ENCODE measurements around the gene FAF2.
A peak's percentile ranks its signal among the peaks of the same experiment; 100 is the strongest.

FAF2 gene

GRCh38 chr5:176463113-176463764, 15.1 kb downstream of the FAF2 start:
- Histone ChIP-seq H3K27ac (ENCODE audit: low read depth, low read length) (no peak overlapping the region), H2AK5ac (ENCODE audit: low read length) (no peak overlapping the region), H3K27me3 (ENCODE audit: insufficient read depth, low read length, poor library complexity) (no peaks in the 10 kb centered on the region), H2BK15ac (replicated peaks; ENCODE audit: low read depth) (no peak overlapping the region), H3K4me1 (ENCODE audit: control insufficient read depth, low read depth, low read length) (peaks cover 7% of the 10 kb centered on the region), H3K79me1 (ENCODE audit: low read length) (peaks cover 10% of the 10 kb centered on the region), H3K79me2 (ENCODE audit: control insufficient read depth, insufficient read depth, low read length) (peaks cover 27% of the 10 kb centered on the region), H3K36me3 (ENCODE audit: control insufficient read depth, insufficient read depth, low read length) (no peaks in the 10 kb centered on the region), H4K5ac (ENCODE audit: low read length) (no peak overlapping the region), H3K23ac (ENCODE audit: low read length) (no peak overlapping the region), H3K18ac (ENCODE audit: low read length) (no peak overlapping the region), H3K56ac (ENCODE audit: low read length) (no peak overlapping the region), H3K4me2 (ENCODE audit: low read length) (no peak overlapping the region), H3K9ac (ENCODE audit: low read length) (no peak overlapping the region), H2BK120ac (ENCODE audit: low read depth, low read length) (no peak overlapping the region), H3K4me3 (ENCODE audit: low read length) (no peak overlapping the region), H2BK5ac (ENCODE audit: low read length) (no peak overlapping the region), H3K4ac (ENCODE audit: low read depth, low read length) (no peak overlapping the region), H4K8ac (ENCODE audit: low read depth, low read length) (no peak overlapping the region)
- WGBS (ENCODE audit: extremely low coverage, insufficient coverage, low lambda C conversion rate): no CpG with 5 or more reads among the region's 7 CpGs
- DNase-seq: no peak

- no peak overlapping the region for H4K5ac ChIP-seq (ENCODE audit: low read length)
- DNase-seq: peak; percentile 74
- H3K4me2 ChIP-seq (ENCODE audit: low read length): no peak overlapping the region
- H3K4me3 ChIP-seq (ENCODE audit: low read length): no peak overlapping the region
- H2BK5ac ChIP-seq (ENCODE audit: low read length): no peak overlapping the region
- no peak overlapping the region for H4K8ac ChIP-seq (ENCODE audit: low read depth, low read length)
- H3K79me1 ChIP-seq (ENCODE audit: low read length): peaks cover 7% of the 10 kb centered on the region
- H3K4ac ChIP-seq (ENCODE audit: low read depth, low read length): no peak overlapping the region
- H3K18ac ChIP-seq (ENCODE audit: low read length): no peak overlapping the region
- H3K9ac ChIP-seq (ENCODE audit: low read length): peak overlapping the region; percentile 13
- H3K79me2 ChIP-seq (ENCODE audit: control insufficient read depth, insufficient read depth, low read length): peaks cover 8% of the 10 kb centered on the region
- peak overlapping the region; percentile 11 for H3K56ac ChIP-seq (ENCODE audit: low read length)
- no peak overlapping the region for H2BK15ac ChIP-seq (replicated peaks; ENCODE audit: low read depth)
- no peak overlapping the region for H2AK5ac ChIP-seq (ENCODE audit: low read length)
- no peak overlapping the region for H3K23ac ChIP-seq (ENCODE audit: low read length)
- H2BK120ac ChIP-seq (ENCODE audit: low read depth, low read length): no peak overlapping the region
- H3K27me3 ChIP-seq (ENCODE audit: insufficient read depth, low read length, poor library complexity): no peaks in the 10 kb centered on the region
- H3K36me3 ChIP-seq (ENCODE audit: control insufficient read depth, insufficient read depth, low read length): no peaks in the 10 kb centered on the region
- no CpG with 5 or more reads among the region's 6 CpGs for WGBS (ENCODE audit: extremely low coverage, insufficient coverage, low lambda C conversion rate)
- peak overlapping the region; percentile 49 for H3K27ac ChIP-seq (ENCODE audit: low read depth, low read length)
- peaks cover 7% of the 10 kb centered on the region for H3K4me1 ChIP-seq (ENCODE audit: control insufficient read depth, low read depth, low read length)
These were observed 18.2 kb downstream of the FAF2 start for GRCh38 chr5:176466245-176466871.

GRCh38 chr5:176469296-176469695, 21.1 kb downstream of the FAF2 start:
- no peak overlapping the region for H3K27ac ChIP-seq (ENCODE audit: low read depth, low read length)
- H3K9ac ChIP-seq (ENCODE audit: low read length): no peak overlapping the region
- peaks cover 9% of the 10 kb centered on the region for H3K79me2 ChIP-seq (ENCODE audit: control insufficient read depth, insufficient read depth, low read length)
- peaks cover 10% of the 10 kb centered on the region for H3K79me1 ChIP-seq (ENCODE audit: low read length)
- no peak overlapping the region for H2AK5ac ChIP-seq (ENCODE audit: low read length)
- H3K56ac ChIP-seq (ENCODE audit: low read length): no peak overlapping the region
- peaks cover 1% of the 10 kb centered on the region for H3K36me3 ChIP-seq (ENCODE audit: control insufficient read depth, insufficient read depth, low read length)
- no peak overlapping the region for H3K18ac ChIP-seq (ENCODE audit: low read length)
- no peak overlapping the region for H3K4me2 ChIP-seq (ENCODE audit: low read length)
- DNase-seq: no peak
- H4K5ac ChIP-seq (ENCODE audit: low read length): no peak overlapping the region
- WGBS (ENCODE audit: extremely low coverage, insufficient coverage, low lambda C conversion rate): no CpG with 5 or more reads among the region's 1 CpG
- H3K23ac ChIP-seq (ENCODE audit: low read length): no peak overlapping the region
- H3K4me1 ChIP-seq (ENCODE audit: control insufficient read depth, low read depth, low read length): peaks cover 7% of the 10 kb centered on the region
- H3K27me3 ChIP-seq (ENCODE audit: insufficient read depth, low read length, poor library complexity): no peaks in the 10 kb centered on the region
- no peak overlapping the region for H2BK5ac ChIP-seq (ENCODE audit: low read length)
- no peak overlapping the region for H3K4ac ChIP-seq (ENCODE audit: low read depth, low read length)
- H2BK15ac ChIP-seq (replicated peaks; ENCODE audit: low read depth): no peak overlapping the region
- H2BK120ac ChIP-seq (ENCODE audit: low read depth, low read length): no peak overlapping the region
- no peak overlapping the region for H3K4me3 ChIP-seq (ENCODE audit: low read length)
- H4K8ac ChIP-seq (ENCODE audit: low read depth, low read length): no peak overlapping the region

GRCh38 chr5:176470539-176470938, 22.4 kb downstream of the FAF2 start:
- Histone ChIP-seq H2BK120ac (ENCODE audit: low read depth, low read length) (no peak overlapping the region), H3K4me1 (ENCODE audit: control insufficient read depth, low read depth, low read length) (peaks cover 7% of the 10 kb centered on the region), H4K5ac (ENCODE audit: low read length) (no peak overlapping the region), H3K56ac (ENCODE audit: low read length) (no peak overlapping the region), H4K8ac (ENCODE audit: low read depth, low read length) (no peak overlapping the region), H2AK5ac (ENCODE audit: low read length) (no peak overlapping the region), H3K9ac (ENCODE audit: low read length) (no peak overlapping the region), H3K79me1 (ENCODE audit: low read length) (peaks cover 10% of the 10 kb centered on the region), H3K4me2 (ENCODE audit: low read length) (no peak overlapping the region), H2BK5ac (ENCODE audit: low read length) (no peak overlapping the region), H3K23ac (ENCODE audit: low read length) (no peak overlapping the region), H3K79me2 (ENCODE audit: control insufficient read depth, insufficient read depth, low read length) (peaks cover 9% of the 10 kb centered on the region), H3K27me3 (ENCODE audit: insufficient read depth, low read length, poor library complexity) (no peaks in the 10 kb centered on the region), H3K4me3 (ENCODE audit: low read length) (no peak overlapping the region), H3K18ac (ENCODE audit: low read length) (no peak overlapping the region), H2BK15ac (replicated peaks; ENCODE audit: low read depth) (no peak overlapping the region), H3K36me3 (ENCODE audit: control insufficient read depth, insufficient read depth, low read length) (peaks cover 1% of the 10 kb centered on the region), H3K4ac (ENCODE audit: low read depth, low read length) (no peak overlapping the region), H3K27ac (ENCODE audit: low read depth, low read length) (no peak overlapping the region)
- no peak for DNase-seq
- no CpG with 5 or more reads among the region's 4 CpGs for WGBS (ENCODE audit: extremely low coverage, insufficient coverage, low lambda C conversion rate)

- Histone ChIP-seq H3K4me1 (ENCODE audit: control insufficient read depth, low read depth, low read length) (peaks cover 7% of the 10 kb centered on the region), H3K9ac (ENCODE audit: low read length) (no peak overlapping the region), H3K23ac (ENCODE audit: low read length) (no peak overlapping the region), H4K8ac (ENCODE audit: low read depth, low read length) (no peak overlapping the region), H3K56ac (ENCODE audit: low read length) (no peak overlapping the region), H2BK15ac (replicated peaks; ENCODE audit: low read depth) (no peak overlapping the region), H3K79me1 (ENCODE audit: low read length) (peaks cover 10% of the 10 kb centered on the region), H2BK5ac (ENCODE audit: low read length) (no peak overlapping the region), H4K5ac (ENCODE audit: low read length) (no peak overlapping the region), H3K36me3 (ENCODE audit: control insufficient read depth, insufficient read depth, low read length) (peaks cover 1% of the 10 kb centered on the region), H3K18ac (ENCODE audit: low read length) (no peak overlapping the region), H3K27ac (ENCODE audit: low read depth, low read length) (no peak overlapping the region), H3K4ac (ENCODE audit: low read depth, low read length) (no peak overlapping the region), H3K4me3 (ENCODE audit: low read length) (no peak overlapping the region), H3K4me2 (ENCODE audit: low read length) (no peak overlapping the region), H2AK5ac (ENCODE audit: low read length) (no peak overlapping the region), H3K79me2 (ENCODE audit: control insufficient read depth, insufficient read depth, low read length) (peaks cover 9% of the 10 kb centered on the region), H3K27me3 (ENCODE audit: insufficient read depth, low read length, poor library complexity) (no peaks in the 10 kb centered on the region), H2BK120ac (ENCODE audit: low read depth, low read length) (no peak overlapping the region)
- DNase-seq: no peak
- no CpG with 5 or more reads among the region's 2 CpGs for WGBS (ENCODE audit: extremely low coverage, insufficient coverage, low lambda C conversion rate)
These were observed 22.9 kb downstream of the FAF2 start for GRCh38 chr5:176471098-176471497.
